H1 (cell line): ENCODE measurements around the gene PBX1. TPM values are rescaled to one million over a fixed set of nuclear protein-coding genes. Genes with fewer than 3 reads are reported as not detected.

Source experiments
- CTCF ChIA-PET: fragments of 300-600 bp; sonication (Branson Sonifier 250); formaldehyde crosslinking; loops from one replicate; lab custom pipeline; 2021; ENCODE audit not compliant: partially characterized antibody; lab: Charles Lee
- POLR2A ChIA-PET: fragments of 300-600 bp; sonication (Branson Sonifier 250); formaldehyde crosslinking; loops from one replicate; lab custom pipeline; 2021; ENCODE audit warnings: inconsistent platforms; ENCODE audit not compliant: partially characterized antibody; lab: Charles Lee
- DNase-seq, 2 experiments: peaks; one replicate each; pipeline versions ENCODE4 v3.0.0 to v3.0.0-alpha.2; 2010 to 2022; ENCODE audit warnings: low spot score in 2 of 2, low read depth in 1 of 2, mixed read lengths in 1 of 2
- FAIRE-seq: peaks from 2 replicates; lab custom pipeline; 2011; peaks lifted over from hg19 to GRCh38; lab: Jason Lieb, UNC
- H2AFZ ChIP-seq: 2 replicates; pipeline ENCODE4 v1.8.1; 2012; ENCODE audit warnings: low read length, inconsistent platforms
- H2AK5ac ChIP-seq: 2 replicates; pipeline ENCODE4 v1.6.1; 2013; ENCODE audit warnings: low read depth, low read length
- H2BK120ac ChIP-seq: replicated peaks from 2 replicates; pipeline ENCODE3; 2013; ENCODE audit warnings: low read depth, low read length, inconsistent platforms
- H2BK12ac ChIP-seq: 2 replicates; pipeline ENCODE4 v1.6.1; 2013; ENCODE audit warnings: low read depth, low read length
- H2BK15ac ChIP-seq: 2 replicates; pipeline ENCODE4 v1.6.1; 2013; ENCODE audit warnings: low read length
- H2BK20ac ChIP-seq: 2 replicates; pipeline ENCODE4 v1.6.1; 2013; ENCODE audit warnings: low read length
- H2BK5ac ChIP-seq: 2 replicates; pipeline ENCODE4 v1.6.1; 2013; ENCODE audit warnings: low read depth, low read length
- H3K14ac ChIP-seq: 2 replicates; pipeline ENCODE4 v1.6.1; 2013; ENCODE audit warnings: inconsistent platforms; ENCODE audit not compliant: insufficient read length
- H3K18ac ChIP-seq: 2 replicates; pipeline ENCODE4 v1.6.1; 2013; ENCODE audit warnings: low read length; ENCODE audit errors: extremely low read depth
- H3K23ac ChIP-seq: 2 replicates; pipeline ENCODE4 v1.6.1; 2013; ENCODE audit warnings: inconsistent platforms; ENCODE audit not compliant: insufficient read length
- H3K23me2 ChIP-seq: 2 replicates; pipeline ENCODE4 v1.6.1; 2013; ENCODE audit warnings: low read depth, low read length
- H3K27ac ChIP-seq: 2 replicates; pipeline ENCODE4 v1.6.1; 2011; ENCODE audit warnings: low read depth, low read length, inconsistent platforms
- H3K27me3 ChIP-seq, 4 experiments: replicated peaks in 1 of 4; 1 replicate in 1 of 4; 2 replicates in 3 of 4; pipeline versions ENCODE4 v1.6.1 to v1.8.1; 2011 to 2013; ENCODE audit warnings: low read length in 3 of 4, mild to moderate bottlenecking in 3 of 4, inconsistent platforms in 2 of 4, mixed read lengths in 2 of 4, moderate library complexity in 1 of 4; ENCODE audit not compliant: control insufficient read depth in 3 of 4, insufficient read depth in 3 of 4; ENCODE audit errors: extremely low read depth in 1 of 4
- H3K36me3 ChIP-seq, 4 experiments: 2 replicates each; pipeline versions ENCODE4 v1.6.1 to v1.8.1; 2011 to 2013; ENCODE audit warnings: mild to moderate bottlenecking in 4 of 4, low read length in 3 of 4, moderate library complexity in 2 of 4, control low read depth in 1 of 4, inconsistent platforms in 1 of 4; ENCODE audit not compliant: insufficient read depth in 4 of 4, control insufficient read depth in 2 of 4
- H3K4ac ChIP-seq: replicated peaks from 2 replicates; pipeline ENCODE3; 2013; ENCODE audit warnings: low read length, low read depth, mixed read lengths, inconsistent platforms; ENCODE audit not compliant: insufficient read length
- H3K4me1 ChIP-seq, 4 experiments: replicated peaks in 1 of 4; 1 replicate in 1 of 4; 2 replicates in 3 of 4; pipeline versions ENCODE4 v1.6.1 to v1.8.1; 2011 to 2013; ENCODE audit warnings: low read length in 3 of 4, inconsistent platforms in 2 of 4, mixed read lengths in 1 of 4; ENCODE audit not compliant: insufficient read depth in 4 of 4, control insufficient read depth in 3 of 4
- H3K4me2 ChIP-seq, 2 experiments: 2 replicates each; pipeline versions ENCODE4 v1.6.1 to v1.8.1; 2011 to 2013; ENCODE audit warnings: low read depth in 2 of 2, low read length in 2 of 2, control low read depth in 1 of 2, inconsistent platforms in 1 of 2, mild to moderate bottlenecking in 1 of 2; ENCODE audit not compliant: insufficient read depth in 1 of 2
- H3K4me3 ChIP-seq, 4 experiments: fragments of 200-600, 300-600 bp in 1 of 4; sonication (generic), shearing (Covaris generic), sonication (Bioruptor Twin) in 1 of 4; 2 replicates each; pipeline versions ENCODE4 v1.5.1 to v1.8.1; 2011 to 2016; ENCODE audit warnings: low read length in 4 of 4, low read depth in 3 of 4, control low read depth in 2 of 4, inconsistent platforms in 2 of 4, mild to moderate bottlenecking in 2 of 4, mixed read lengths in 1 of 4, moderate library complexity in 1 of 4; ENCODE audit not compliant: insufficient read depth in 2 of 4; ENCODE audit errors: extremely low read depth in 1 of 4
- H3K56ac ChIP-seq: replicated peaks from 2 replicates; pipeline ENCODE3; 2013; ENCODE audit warnings: low read depth, mild to moderate bottlenecking, mixed read lengths, low read length, inconsistent platforms; ENCODE audit not compliant: insufficient read length
- H3K79me1 ChIP-seq: 2 replicates; pipeline ENCODE4 v1.6.1; 2013; ENCODE audit warnings: low read depth, low read length, control low read depth
- H3K79me2 ChIP-seq, 2 experiments: 2 replicates each; pipeline versions ENCODE4 v1.6.1 to v1.8.1; 2012 to 2013; ENCODE audit warnings: low read length in 2 of 2, mild to moderate bottlenecking in 2 of 2, inconsistent platforms in 1 of 2; ENCODE audit not compliant: insufficient read depth in 2 of 2, control insufficient read depth in 1 of 2
- H3K9ac ChIP-seq, 4 experiments: replicated peaks in 1 of 4; 1 replicate in 1 of 4; 2 replicates in 3 of 4; pipeline versions ENCODE4 v1.6.1 to v1.8.1; 2011 to 2013; ENCODE audit warnings: low read depth in 3 of 4, low read length in 3 of 4, control low read depth in 2 of 4, mild to moderate bottlenecking in 2 of 4, moderate library complexity in 2 of 4, inconsistent platforms in 1 of 4; ENCODE audit errors: extremely low read depth in 1 of 4
- H3K9me3 ChIP-seq, 2 experiments: 2 replicates each; pipeline versions ENCODE4 v1.6.1 to v1.8.1; 2012 to 2013; ENCODE audit warnings: mild to moderate bottlenecking in 2 of 2, moderate library complexity in 2 of 2, control low read depth in 1 of 2, inconsistent platforms in 1 of 2, low read depth in 1 of 2, low read length in 1 of 2, mixed read lengths in 1 of 2; ENCODE audit not compliant: insufficient read depth in 2 of 2
- H4K20me1 ChIP-seq, 2 experiments: replicated peaks in 1 of 2; 2 replicates each; pipeline versions ENCODE3 to v1.8.1; 2011 to 2013; ENCODE audit warnings: inconsistent platforms in 2 of 2, low read length in 2 of 2, mild to moderate bottlenecking in 1 of 2; ENCODE audit not compliant: insufficient read depth in 2 of 2, control insufficient read depth in 1 of 2
- H4K5ac ChIP-seq: 2 replicates; pipeline ENCODE4 v1.6.1; 2013; ENCODE audit warnings: low read length, low read depth, mixed read lengths, inconsistent platforms; ENCODE audit not compliant: insufficient read length
- H4K8ac ChIP-seq: 2 replicates; pipeline ENCODE4 v1.8.0; 2013; ENCODE audit warnings: mild to moderate bottlenecking, moderate library complexity, low read length, inconsistent platforms; ENCODE audit not compliant: insufficient read depth; ENCODE audit errors: extremely low read depth
- H4K91ac ChIP-seq: replicated peaks from 2 replicates; pipeline ENCODE3; 2013; ENCODE audit warnings: low read length, mixed read lengths, inconsistent platforms; ENCODE audit not compliant: insufficient read length
- SIN3A ChIP-seq, 2 experiments: IDR thresholded peaks in 1 of 2; conservative IDR thresholded peaks in 1 of 2; 2 replicates each; pipeline ENCODE4 v1.6.1; 2011 to 2012; ENCODE audit warnings: low read length in 2 of 2, improper control_type of control experiment in 1 of 2, low read depth in 1 of 2, mild to moderate bottlenecking in 1 of 2
- SIRT6 ChIP-seq: IDR thresholded peaks from one replicate; pipeline ENCODE4 v1.7.1; 2012; ENCODE audit warnings: low read length, inconsistent platforms
- USF2 ChIP-seq: IDR thresholded peaks from 2 replicates; pipeline ENCODE4 v1.6.1; 2011; ENCODE audit warnings: low read length, improper control_type of control experiment
- WGBS, 2 experiments: shearing (Covaris generic) in 1 of 2; methylation state at CpG; one replicate each; pipeline versions ENCODE4 v1.1.6 to v1.1.7; 2013 to 2015; ENCODE audit warnings: low lambda C conversion rate in 2 of 2, mixed read lengths in 2 of 2, inconsistent platforms in 1 of 2, low coverage in 1 of 2, missing lambda C conversion rate in 1 of 2; ENCODE audit not compliant: insufficient replicate concordance in 2 of 2, insufficient coverage in 1 of 2, insufficient read length in 1 of 2; ENCODE audit errors: extremely low coverage in 1 of 2, missing lambda C conversion rate in 1 of 2; 5-methylcytosine and 5-hydroxymethylcytosine counted together
- polyA plus RNA-seq, 7 experiments: library from polyadenylated mRNA; depleted of rRNA in 3 of 7; stranded (reverse) in 5 of 7; unstranded in 2 of 7; fragments of >200 nt in 5 of 7; fragments of 200-250 nt in 2 of 7; gene quantifications; 1 replicate in 5 of 7; 2 replicates in 1 of 7; 4 replicates in 1 of 7; pipeline versions ENCODE4 v1.2.1 to v1.2.3, GENCODE V29; 2011 to 2013; ENCODE audit warnings: missing spikeins in 2 of 7, mixed read lengths in 2 of 7
- total RNA-seq: library from RNA; stranded (reverse); fragmentation: NEBNext Ultra II Directional; extraction: Animal tissue kit (Norgen Biotek cat#: 25700); gene quantifications from 2 replicates; pipeline ENCODE4 v1.2.1, GENCODE V29; 2021

Gene PBX1
- total and polyA plus RNA-seq, 2 of the 8 experiments (the other 6 are each of a cell fraction or from before 2014, with no cell fraction given) = 87.4 to 124 TPM

- H2AK5ac ChIP-seq = no peak overlapping the region
- no peak overlapping the region for H3K56ac ChIP-seq
- H3K4ac ChIP-seq = no peak overlapping the region
- peaks cover 12 to 49% (median 39%) of the 10 kb centered on the region in 4 experiments for H3K4me1 ChIP-seq
- H3K27ac ChIP-seq = no peak overlapping the region
- ChIA-PET CTCF (interaction anchor here (1.1 to 4.1 kb wide), 3 partner anchors 12 to 37 kb away, joined by 6 to 34 read pairs (median 7); no protein-coding TSS in a partner anchor), POLR2A (no interaction called here)
- H4K5ac ChIP-seq = no peak overlapping the region
- no peak overlapping the region for H2BK20ac ChIP-seq
- no peak overlapping the region for H3K23ac ChIP-seq
- H3K27me3 ChIP-seq = no peaks in the 10 kb centered on the region
- H2BK120ac ChIP-seq = no peak overlapping the region
- H3K14ac ChIP-seq = no peak overlapping the region
- peaks cover 3% of the 10 kb centered on the region; the same call in 1 of the 2 replicates for H3K23me2 ChIP-seq
- no peak overlapping the region for H2BK15ac ChIP-seq
- no peak overlapping the region for H3K18ac ChIP-seq
- no peak for DNase-seq
- H2AFZ ChIP-seq = no peak overlapping the region
- H3K36me3 ChIP-seq = no peaks in the 10 kb centered on the region; a peak in 3 of 8 replicates
- no peak overlapping the region for H3K4me2 ChIP-seq
- 78% methylated on average over 3 of the region's 3 CpGs; no CpG with 5 or more reads in 1 of the 2 experiments for WGBS, 2 experiments
- H2BK5ac ChIP-seq = no peak overlapping the region
- no peaks in the 10 kb centered on the region for H3K9me3 ChIP-seq
- FAIRE-seq = no peak
- no peak overlapping the region for H4K8ac ChIP-seq
- no peak overlapping the region for H3K9ac ChIP-seq
- peaks cover 23 to 97% of the 10 kb centered on the region in 2 experiments for H3K79me2 ChIP-seq
- peaks cover 25% of the 10 kb centered on the region for H3K79me1 ChIP-seq
- H2BK12ac ChIP-seq = no peak overlapping the region
- H4K20me1 ChIP-seq = peaks cover 10 to 11% of the 10 kb centered on the region in 2 experiments
- TF ChIP-seq USF2 (no peak), SIRT6 (no peak), SIN3A (conservative IDR thresholded peaks at IDR 0.05 in 1 of 2, IDR thresholded peaks at IDR 0.05 in 1 of 2; ENCODE audit: low read depth in 1 of 2, low read length in 2 of 2) (no peak)
- TF ChIP-seq, all 59 proteins: peak for 0
- Histone ChIP-seq H3K4me3 (no peak overlapping the region), H4K91ac (no peak overlapping the region)
These were observed 77.8 kb downstream of the PBX1 start for GRCh38 chr1:164636757-164637156.
